WTC11 (cell line): ENCODE data around the gene GP9. TPM values are rescaled to one million over a fixed set of nuclear protein-coding genes. Genes with fewer than 3 reads are reported as not detected.

ENCODE experiments used
- ATF1 ChIP-seq: sonication (generic); formaldehyde crosslinking; IDR thresholded peaks from 2 replicates; pipeline ENCODE4 v1.8.1; 2023; ENCODE audit warnings: mild to moderate bottlenecking, moderate library complexity, missing genetic modification reagents
- CBFB ChIP-seq: sonication (generic); formaldehyde crosslinking; IDR thresholded peaks from 2 replicates; pipeline ENCODE4 v1.8.1; 2022; ENCODE audit warnings: mild to moderate bottlenecking, low read depth, missing genetic modification reagents
- CREM ChIP-seq: sonication (generic); formaldehyde crosslinking; IDR thresholded peaks from 2 replicates; pipeline ENCODE4 v1.8.1; 2022; ENCODE audit warnings: mild to moderate bottlenecking, missing genetic modification reagents, moderate library complexity
- ELF4 ChIP-seq: sonication (generic); formaldehyde crosslinking; IDR thresholded peaks from 2 replicates; pipeline ENCODE4 v1.8.1; 2022; ENCODE audit warnings: low read depth, mild to moderate bottlenecking, moderate library complexity, missing genetic modification reagents
- ESRRA ChIP-seq: sonication (generic); formaldehyde crosslinking; IDR thresholded peaks from 2 replicates; pipeline ENCODE4 v1.8.1; 2022; ENCODE audit warnings: mild to moderate bottlenecking, missing genetic modification reagents, borderline replicate concordance
- FOXK1 ChIP-seq: sonication (generic); formaldehyde crosslinking; IDR thresholded peaks from 2 replicates; pipeline ENCODE4 v1.8.0; 2022; ENCODE audit warnings: mild to moderate bottlenecking, moderate library complexity, missing genetic modification reagents
- FOXP1 ChIP-seq: sonication (generic); formaldehyde crosslinking; IDR thresholded peaks from 2 replicates; pipeline ENCODE4 v1.8.0; 2022; ENCODE audit warnings: missing genetic modification reagents, mild to moderate bottlenecking, moderate library complexity, borderline replicate concordance
- IRF2 ChIP-seq: sonication (generic); formaldehyde crosslinking; IDR thresholded peaks from 2 replicates; pipeline ENCODE4 v1.8.0; 2022; ENCODE audit warnings: low read depth, missing genetic modification reagents, borderline replicate concordance
- JAZF1 ChIP-seq: fragments of 250-450 bp; sonication (Bioruptor Pico); IDR thresholded peaks from 2 replicates; pipeline ENCODE4 v1.9.0; 2021; ENCODE audit warnings: moderate library complexity, mild to moderate bottlenecking, inconsistent platforms
- MYBL2 ChIP-seq: sonication (generic); formaldehyde crosslinking; IDR thresholded peaks from 2 replicates; pipeline ENCODE4 v1.8.1; 2023; ENCODE audit warnings: mild to moderate bottlenecking, moderate library complexity, missing genetic modification reagents
- NFATC4 ChIP-seq: fragments of 250-450 bp; sonication (Bioruptor Pico); IDR thresholded peaks from 2 replicates; pipeline ENCODE4 v1.9.0; 2021; ENCODE audit warnings: mild to moderate bottlenecking
- OVOL2 ChIP-seq: fragments of 250-450 bp; sonication (Bioruptor Pico); IDR thresholded peaks from 2 replicates; pipeline ENCODE4 v1.9.0; 2021; ENCODE audit warnings: mild to moderate bottlenecking, borderline replicate concordance
- RELA ChIP-seq: sonication (generic); formaldehyde crosslinking; IDR thresholded peaks from 2 replicates; pipeline ENCODE4 v1.8.1; 2022; ENCODE audit warnings: missing genetic modification reagents, mild to moderate bottlenecking, borderline replicate concordance
- SMAD4 ChIP-seq: sonication (generic); formaldehyde crosslinking; IDR thresholded peaks from 2 replicates; pipeline ENCODE4 v1.8.0; 2022; ENCODE audit warnings: mild to moderate bottlenecking, missing genetic modification reagents
- TP53 ChIP-seq: sonication (generic); formaldehyde crosslinking; IDR thresholded peaks from 2 replicates; pipeline ENCODE4 v1.8.1; 2023; ENCODE audit warnings: mild to moderate bottlenecking, missing genetic modification reagents
- ZNF416 ChIP-seq: fragments of 250-450 bp; sonication (Bioruptor Pico); IDR thresholded peaks from 2 replicates; pipeline ENCODE4 v1.9.0; 2021; ENCODE audit warnings: mild to moderate bottlenecking, inconsistent platforms
- total RNA-seq: library from RNA; stranded (reverse); gene quantifications from 3 replicates; pipeline ENCODE4 v1.2.3, GENCODE V29; 2021
- TF ChIP-seq, protein P1 (sequence below): sonication (generic); formaldehyde crosslinking; IDR thresholded peaks from 2 replicates; pipeline ENCODE4 v1.8.0; 2022; ENCODE audit warnings: missing genetic modification reagents
- TF ChIP-seq, protein P2 (sequence below): sonication (generic); formaldehyde crosslinking; IDR thresholded peaks from 2 replicates; pipeline ENCODE4 v1.8.1; 2023; ENCODE audit warnings: mild to moderate bottlenecking, moderate library complexity, missing genetic modification reagents
- TF ChIP-seq, protein P3 (sequence below): fragments of 250-450 bp; sonication (Bioruptor Pico); IDR thresholded peaks from 2 replicates; pipeline ENCODE4 v1.9.0; 2021; ENCODE audit warnings: mild to moderate bottlenecking
- TF ChIP-seq, protein P4 (sequence below): fragments of 200-600 bp; IDR thresholded peaks from 2 replicates; pipeline ENCODE4 v1.8.0; 2022; ENCODE audit warnings: antibody characterized with exemption
- TF ChIP-seq, protein P5 (sequence below): sonication (generic); formaldehyde crosslinking; IDR thresholded peaks from 2 replicates; pipeline ENCODE4 v1.8.0; 2023; ENCODE audit warnings: missing genetic modification reagents
- TF ChIP-seq, protein P6 (sequence below): sonication (generic); formaldehyde crosslinking; IDR thresholded peaks from 2 replicates; pipeline ENCODE4 v1.8.1; 2022; ENCODE audit warnings: missing genetic modification reagents, borderline replicate concordance
- TF ChIP-seq, protein P7 (sequence below): sonication (generic); formaldehyde crosslinking; IDR thresholded peaks from 2 replicates; pipeline ENCODE4 v1.8.1; 2022; ENCODE audit warnings: low read depth, mild to moderate bottlenecking, moderate library complexity, missing genetic modification reagents, borderline replicate concordance
- TF ChIP-seq, protein P8 (sequence below): sonication (generic); formaldehyde crosslinking; IDR thresholded peaks from 2 replicates; pipeline ENCODE4 v1.8.0; 2022; ENCODE audit warnings: mild to moderate bottlenecking, missing genetic modification reagents
- TF ChIP-seq, protein P9 (sequence below): sonication (generic); formaldehyde crosslinking; IDR thresholded peaks from 2 replicates; pipeline ENCODE4 v1.8.1; 2022; ENCODE audit warnings: mild to moderate bottlenecking, moderate library complexity, missing genetic modification reagents

GP9 gene
- total RNA-seq, 1 experiment from 2014 or later, result not detected

DNA sequence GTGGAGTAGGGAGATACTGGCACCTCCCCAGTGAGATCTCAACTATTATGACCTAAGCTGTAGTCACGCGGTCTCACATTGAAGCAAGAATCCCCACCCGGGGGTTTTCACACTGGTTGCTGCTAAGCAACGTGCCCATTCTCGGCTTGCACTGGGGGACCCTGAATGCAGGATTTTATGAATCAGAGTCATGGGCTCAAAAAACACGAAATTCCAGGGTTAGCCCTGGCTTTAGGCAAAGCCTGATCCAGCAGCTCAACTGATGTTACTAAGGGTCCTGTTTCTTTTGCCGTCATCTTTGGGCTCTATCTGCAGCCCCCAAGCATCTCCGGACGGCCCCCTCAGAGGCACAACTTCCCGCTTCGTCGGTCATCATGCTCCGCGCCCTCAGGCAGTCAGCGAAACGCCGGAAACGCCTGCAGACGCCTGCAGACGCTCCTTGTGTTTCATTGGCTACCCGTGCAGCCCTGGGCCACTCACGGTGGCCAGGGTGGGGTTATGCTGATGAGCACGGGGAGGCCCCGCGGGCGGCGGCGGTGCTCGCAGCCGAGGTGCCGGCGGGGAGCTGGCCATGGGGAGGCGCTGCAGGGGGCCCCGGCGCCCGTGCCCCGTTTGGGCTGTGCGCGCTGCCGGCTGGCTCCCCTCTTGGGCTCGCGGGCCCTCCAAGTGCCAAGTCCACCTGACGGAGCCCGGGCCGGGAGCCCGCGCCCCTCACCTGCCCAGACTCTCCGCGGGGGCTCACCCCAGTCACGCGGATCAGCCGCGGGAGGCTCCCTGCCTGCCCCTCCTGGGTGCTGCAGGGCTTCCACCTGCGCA is 33.6 kb upstream of the GP9 start (continued):
- TF ChIP-seq, protein P1, sequence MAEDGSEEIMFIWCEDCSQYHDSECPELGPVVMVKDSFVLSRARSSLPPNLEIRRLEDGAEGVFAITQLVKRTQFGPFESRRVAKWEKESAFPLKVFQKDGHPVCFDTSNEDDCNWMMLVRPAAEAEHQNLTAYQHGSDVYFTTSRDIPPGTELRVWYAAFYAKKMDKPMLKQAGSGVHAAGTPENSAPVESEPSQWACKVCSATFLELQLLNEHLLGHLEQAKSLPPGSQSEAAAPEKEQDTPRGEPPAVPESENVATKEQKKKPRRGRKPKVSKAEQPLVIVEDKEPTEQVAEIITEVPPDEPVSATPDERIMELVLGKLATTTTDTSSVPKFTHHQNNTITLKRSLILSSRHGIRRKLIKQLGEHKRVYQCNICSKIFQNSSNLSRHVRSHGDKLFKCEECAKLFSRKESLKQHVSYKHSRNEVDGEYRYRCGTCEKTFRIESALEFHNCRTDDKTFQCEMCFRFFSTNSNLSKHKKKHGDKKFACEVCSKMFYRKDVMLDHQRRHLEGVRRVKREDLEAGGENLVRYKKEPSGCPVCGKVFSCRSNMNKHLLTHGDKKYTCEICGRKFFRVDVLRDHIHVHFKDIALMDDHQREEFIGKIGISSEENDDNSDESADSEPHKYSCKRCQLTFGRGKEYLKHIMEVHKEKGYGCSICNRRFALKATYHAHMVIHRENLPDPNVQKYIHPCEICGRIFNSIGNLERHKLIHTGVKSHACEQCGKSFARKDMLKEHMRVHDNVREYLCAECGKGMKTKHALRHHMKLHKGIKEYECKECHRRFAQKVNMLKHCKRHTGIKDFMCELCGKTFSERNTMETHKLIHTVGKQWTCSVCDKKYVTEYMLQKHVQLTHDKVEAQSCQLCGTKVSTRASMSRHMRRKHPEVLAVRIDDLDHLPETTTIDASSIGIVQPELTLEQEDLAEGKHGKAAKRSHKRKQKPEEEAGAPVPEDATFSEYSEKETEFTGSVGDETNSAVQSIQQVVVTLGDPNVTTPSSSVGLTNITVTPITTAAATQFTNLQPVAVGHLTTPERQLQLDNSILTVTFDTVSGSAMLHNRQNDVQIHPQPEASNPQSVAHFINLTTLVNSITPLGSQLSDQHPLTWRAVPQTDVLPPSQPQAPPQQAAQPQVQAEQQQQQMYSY (CRISPR knock-in tag), result 0 out of 2 replicates have a peak, but pooled peaks have one; percentile 45
- TF ChIP-seq MYBL2 (CRISPR knock-in tag) (peak; percentile 87; the same call in 1 of the 2 replicates), CBFB (CRISPR knock-in tag) (peak; percentile 95), ATF1 (CRISPR knock-in tag) (peak; percentile 86), ESRRA (CRISPR knock-in tag) (peak; percentile 90; the same call in 1 of the 2 replicates), CREM (CRISPR knock-in tag) (peak; percentile 77; the same call in 1 of the 2 replicates), ZNF416 (CRISPR knock-in tag) (no peak), FOXP1 (peak; percentile 98), JAZF1 (CRISPR knock-in tag) (no peak), ELF4 (CRISPR knock-in tag) (peak; percentile 87; the same call in 1 of the 2 replicates), RELA (CRISPR knock-in tag) (peak; percentile 91), IRF2 (CRISPR knock-in tag) (peak; percentile 36; the same call in 1 of the 2 replicates), OVOL2 (CRISPR knock-in tag) (no peak), NFATC4 (CRISPR knock-in tag) (no peak), SMAD4 (CRISPR knock-in tag) (peak; percentile 85), FOXK1 (CRISPR knock-in tag) (peak; percentile 89), TP53 (peak; percentile 96)
- TF ChIP-seq, protein P2, sequence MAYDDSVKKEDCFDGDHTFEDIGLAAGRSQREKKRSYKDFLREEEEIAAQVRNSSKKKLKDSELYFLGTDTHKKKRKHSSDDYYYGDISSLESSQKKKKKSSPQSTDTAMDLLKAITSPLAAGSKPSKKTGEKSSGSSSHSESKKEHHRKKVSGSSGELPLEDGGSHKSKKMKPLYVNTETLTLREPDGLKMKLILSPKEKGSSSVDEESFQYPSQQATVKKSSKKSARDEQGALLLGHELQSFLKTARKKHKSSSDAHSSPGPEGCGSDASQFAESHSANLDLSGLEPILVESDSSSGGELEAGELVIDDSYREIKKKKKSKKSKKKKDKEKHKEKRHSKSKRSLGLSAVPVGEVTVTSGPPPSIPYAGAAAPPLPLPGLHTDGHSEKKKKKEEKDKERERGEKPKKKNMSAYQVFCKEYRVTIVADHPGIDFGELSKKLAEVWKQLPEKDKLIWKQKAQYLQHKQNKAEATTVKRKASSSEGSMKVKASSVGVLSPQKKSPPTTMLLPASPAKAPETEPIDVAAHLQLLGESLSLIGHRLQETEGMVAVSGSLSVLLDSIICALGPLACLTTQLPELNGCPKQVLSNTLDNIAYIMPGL (CRISPR knock-in tag), result peak; percentile 61; the same call in 1 of the 2 replicates
- TF ChIP-seq, protein P3, sequence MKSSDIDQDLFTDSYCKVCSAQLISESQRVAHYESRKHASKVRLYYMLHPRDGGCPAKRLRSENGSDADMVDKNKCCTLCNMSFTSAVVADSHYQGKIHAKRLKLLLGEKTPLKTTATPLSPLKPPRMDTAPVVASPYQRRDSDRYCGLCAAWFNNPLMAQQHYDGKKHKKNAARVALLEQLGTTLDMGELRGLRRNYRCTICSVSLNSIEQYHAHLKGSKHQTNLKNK, result no peak
- TF ChIP-seq, protein P4, sequence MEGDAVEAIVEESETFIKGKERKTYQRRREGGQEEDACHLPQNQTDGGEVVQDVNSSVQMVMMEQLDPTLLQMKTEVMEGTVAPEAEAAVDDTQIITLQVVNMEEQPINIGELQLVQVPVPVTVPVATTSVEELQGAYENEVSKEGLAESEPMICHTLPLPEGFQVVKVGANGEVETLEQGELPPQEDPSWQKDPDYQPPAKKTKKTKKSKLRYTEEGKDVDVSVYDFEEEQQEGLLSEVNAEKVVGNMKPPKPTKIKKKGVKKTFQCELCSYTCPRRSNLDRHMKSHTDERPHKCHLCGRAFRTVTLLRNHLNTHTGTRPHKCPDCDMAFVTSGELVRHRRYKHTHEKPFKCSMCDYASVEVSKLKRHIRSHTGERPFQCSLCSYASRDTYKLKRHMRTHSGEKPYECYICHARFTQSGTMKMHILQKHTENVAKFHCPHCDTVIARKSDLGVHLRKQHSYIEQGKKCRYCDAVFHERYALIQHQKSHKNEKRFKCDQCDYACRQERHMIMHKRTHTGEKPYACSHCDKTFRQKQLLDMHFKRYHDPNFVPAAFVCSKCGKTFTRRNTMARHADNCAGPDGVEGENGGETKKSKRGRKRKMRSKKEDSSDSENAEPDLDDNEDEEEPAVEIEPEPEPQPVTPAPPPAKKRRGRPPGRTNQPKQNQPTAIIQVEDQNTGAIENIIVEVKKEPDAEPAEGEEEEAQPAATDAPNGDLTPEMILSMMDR, result no peak
- TF ChIP-seq, protein P5, sequence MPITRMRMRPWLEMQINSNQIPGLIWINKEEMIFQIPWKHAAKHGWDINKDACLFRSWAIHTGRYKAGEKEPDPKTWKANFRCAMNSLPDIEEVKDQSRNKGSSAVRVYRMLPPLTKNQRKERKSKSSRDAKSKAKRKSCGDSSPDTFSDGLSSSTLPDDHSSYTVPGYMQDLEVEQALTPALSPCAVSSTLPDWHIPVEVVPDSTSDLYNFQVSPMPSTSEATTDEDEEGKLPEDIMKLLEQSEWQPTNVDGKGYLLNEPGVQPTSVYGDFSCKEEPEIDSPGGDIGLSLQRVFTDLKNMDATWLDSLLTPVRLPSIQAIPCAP (CRISPR knock-in tag), result no peak; the same call in 1 of the 2 replicates
- TF ChIP-seq, protein P6, sequence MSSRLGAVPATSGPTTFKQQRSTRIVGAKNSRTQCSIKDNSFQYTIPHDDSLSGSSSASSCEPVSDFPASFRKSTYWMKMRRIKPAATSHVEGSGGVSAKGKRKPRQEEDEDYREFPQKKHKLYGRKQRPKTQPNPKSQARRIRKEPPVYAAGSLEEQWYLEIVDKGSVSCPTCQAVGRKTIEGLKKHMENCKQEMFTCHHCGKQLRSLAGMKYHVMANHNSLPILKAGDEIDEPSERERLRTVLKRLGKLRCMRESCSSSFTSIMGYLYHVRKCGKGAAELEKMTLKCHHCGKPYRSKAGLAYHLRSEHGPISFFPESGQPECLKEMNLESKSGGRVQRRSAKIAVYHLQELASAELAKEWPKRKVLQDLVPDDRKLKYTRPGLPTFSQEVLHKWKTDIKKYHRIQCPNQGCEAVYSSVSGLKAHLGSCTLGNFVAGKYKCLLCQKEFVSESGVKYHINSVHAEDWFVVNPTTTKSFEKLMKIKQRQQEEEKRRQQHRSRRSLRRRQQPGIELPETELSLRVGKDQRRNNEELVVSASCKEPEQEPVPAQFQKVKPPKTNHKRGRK (CRISPR knock-in tag), result no peak
- TF ChIP-seq, protein P7, sequence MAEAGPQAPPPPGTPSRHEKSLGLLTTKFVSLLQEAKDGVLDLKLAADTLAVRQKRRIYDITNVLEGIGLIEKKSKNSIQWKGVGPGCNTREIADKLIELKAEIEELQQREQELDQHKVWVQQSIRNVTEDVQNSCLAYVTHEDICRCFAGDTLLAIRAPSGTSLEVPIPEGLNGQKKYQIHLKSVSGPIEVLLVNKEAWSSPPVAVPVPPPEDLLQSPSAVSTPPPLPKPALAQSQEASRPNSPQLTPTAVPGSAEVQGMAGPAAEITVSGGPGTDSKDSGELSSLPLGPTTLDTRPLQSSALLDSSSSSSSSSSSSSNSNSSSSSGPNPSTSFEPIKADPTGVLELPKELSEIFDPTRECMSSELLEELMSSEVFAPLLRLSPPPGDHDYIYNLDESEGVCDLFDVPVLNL (CRISPR knock-in tag), result no peak
- TF ChIP-seq, protein P8, sequence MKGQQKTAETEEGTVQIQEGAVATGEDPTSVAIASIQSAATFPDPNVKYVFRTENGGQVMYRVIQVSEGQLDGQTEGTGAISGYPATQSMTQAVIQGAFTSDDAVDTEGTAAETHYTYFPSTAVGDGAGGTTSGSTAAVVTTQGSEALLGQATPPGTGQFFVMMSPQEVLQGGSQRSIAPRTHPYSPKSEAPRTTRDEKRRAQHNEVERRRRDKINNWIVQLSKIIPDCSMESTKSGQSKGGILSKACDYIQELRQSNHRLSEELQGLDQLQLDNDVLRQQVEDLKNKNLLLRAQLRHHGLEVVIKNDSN (CRISPR knock-in tag), result peak; percentile 74
- TF ChIP-seq, protein P9, sequence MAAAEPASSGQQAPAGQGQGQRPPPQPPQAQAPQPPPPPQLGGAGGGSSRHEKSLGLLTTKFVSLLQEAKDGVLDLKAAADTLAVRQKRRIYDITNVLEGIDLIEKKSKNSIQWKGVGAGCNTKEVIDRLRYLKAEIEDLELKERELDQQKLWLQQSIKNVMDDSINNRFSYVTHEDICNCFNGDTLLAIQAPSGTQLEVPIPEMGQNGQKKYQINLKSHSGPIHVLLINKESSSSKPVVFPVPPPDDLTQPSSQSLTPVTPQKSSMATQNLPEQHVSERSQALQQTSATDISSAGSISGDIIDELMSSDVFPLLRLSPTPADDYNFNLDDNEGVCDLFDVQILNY (CRISPR knock-in tag), result peak; percentile 91
